GM08714 (cell line): Measurements from ENCODE around the gene RBM48.
A peak's percentile ranks its signal among the peaks of the same experiment; 100 is the strongest.
"Not testable (repeated sequence)": the region's sequence is repeated elsewhere in the genome, so short reads cannot be mapped to it uniquely, and the experiment has no call there.

ENCODE experiments used
- H3K4me3 ChIP-seq: fragments of 200-500 bp; sonication (Bioruptor generic); 2 replicates; pipeline ENCODE4 v1.5.1; 2014; ENCODE audit warnings: mild to moderate bottlenecking, low read length, inconsistent platforms
- ZNF274 ChIP-seq: IDR thresholded peaks from 2 replicates; pipeline ENCODE4 v1.6.1; 2012; ENCODE audit warnings: mild to moderate bottlenecking, low read depth, low read length

The RBM48 gene

GRCh38 chr7:92517631-92518030, 11.0 kb upstream of the RBM48 start:
- no peak for TF ChIP-seq ZNF274

GRCh38 chr7:92520024-92520423, 8.6 kb upstream of the RBM48 start:
- H3K4me3 ChIP-seq = no peak overlapping the region
- no peak for TF ChIP-seq ZNF274

More at GRCh38 chr7:92517631-92518030, 11.0 kb upstream of the RBM48 start:
- H3K4me3 ChIP-seq = no peak overlapping the region

- no peak for TF ChIP-seq ZNF274
- no peak overlapping the region for H3K4me3 ChIP-seq
These were observed 5.5 kb upstream of the RBM48 start for GRCh38 chr7:92523110-92523509.

GRCh38 chr7:92527300-92528187, 1.1 kb upstream of the RBM48 start:
- no peak for TF ChIP-seq ZNF274

GRCh38 chr7:92528958-92529264, 316 bp downstream of the RBM48 start:
- no peak for TF ChIP-seq ZNF274

More at GRCh38 chr7:92527300-92528187, 1.1 kb upstream of the RBM48 start:
- H3K4me3 ChIP-seq = peak overlapping the region; percentile 94

GRCh38 chr7:92534572-92534971, 6.0 kb downstream of the RBM48 start:
- TF ChIP-seq ZNF274 = no peak
- no peak overlapping the region for H3K4me3 ChIP-seq

More at GRCh38 chr7:92528958-92529264, 316 bp downstream of the RBM48 start:
- peak overlapping the region; percentile 99 for H3K4me3 ChIP-seq

- H3K4me3 ChIP-seq = not testable (repeated sequence)
These were observed 14.9 kb downstream of the RBM48 start for GRCh38 chr7:92543542-92543941.

GRCh38 chr7:92545116-92545515, 16.5 kb downstream of the RBM48 start:
- H3K4me3 ChIP-seq = not testable (repeated sequence)

GRCh38 chr7:92546856-92547497, 18.4 kb downstream of the RBM48 start:
- H3K4me3 ChIP-seq = no peak overlapping the region
- TF ChIP-seq ZNF274 = no peak

- H3K4me3 ChIP-seq = no peak overlapping the region
- TF ChIP-seq ZNF274 = no peak
These were observed 19.0 kb downstream of the RBM48 start for GRCh38 chr7:92547579-92547978.

GRCh38 chr7:92550194-92550593, 21.6 kb downstream of the RBM48 start:
- H3K4me3 ChIP-seq = no peak overlapping the region

GRCh38 chr7:92557249-92557648, 28.7 kb downstream of the RBM48 start:
- no peak overlapping the region for H3K4me3 ChIP-seq
- no peak for TF ChIP-seq ZNF274

More at GRCh38 chr7:92550194-92550593, 21.6 kb downstream of the RBM48 start:
- no peak for TF ChIP-seq ZNF274

- no peak for TF ChIP-seq ZNF274
- no peak overlapping the region for H3K4me3 ChIP-seq
These were observed 29.3 kb downstream of the RBM48 start for GRCh38 chr7:92557808-92558362.

GRCh38 chr7:92560602-92561001, 32.0 kb downstream of the RBM48 start:
- H3K4me3 ChIP-seq = no peak overlapping the region
- TF ChIP-seq ZNF274 = no peak

GRCh38 chr7:92563345-92563744, 34.8 kb downstream of the RBM48 start:
- H3K4me3 ChIP-seq = no peak overlapping the region
- no peak for TF ChIP-seq ZNF274
